Esophagus squamous epithelium (tissue), 5 donors: ENCODE results near the gene UBE2E1. TPM values are rescaled to one million over a fixed set of nuclear protein-coding genes. Genes with fewer than 3 reads are reported as not detected.

Experiments used
- DNase-seq: peaks from one replicate; lab custom pipeline; 2025; lab: John Stamatoyannopoulos, UW
- H3K27ac ChIP-seq, 4 donors: fragments of 200-600 bp; sonication (generic); one replicate each; pipeline ENCODE4 v1.5.1; 2016 to 2019; ENCODE audit warnings: mild to moderate bottlenecking in 1 of 4
- H3K27me3 ChIP-seq, 4 donors: fragments of 200-600 bp; sonication (generic); 1 replicate in 3 of 4; 2 replicates in 1 of 4; pipeline versions ENCODE4 v1.5.1 to v1.6.0; 2017 to 2021; ENCODE audit warnings: antibody characterized with exemption in 1 of 4
- H3K36me3 ChIP-seq, 3 donors: fragments of 200-600 bp; sonication (generic); one replicate each; pipeline ENCODE4 v1.5.1; 2016 to 2019
- H3K4me1 ChIP-seq, 3 donors: fragments of 200-600 bp; sonication (generic); one replicate each; pipeline ENCODE4 v1.5.1; 2017 to 2019
- H3K4me3 ChIP-seq, 4 donors: fragments of 200-600 bp; sonication (generic); 1 replicate in 3 of 4; 2 replicates in 1 of 4; pipeline ENCODE4 v1.5.1; 2016 to 2019; ENCODE audit warnings: mild to moderate bottlenecking in 2 of 4, moderate library complexity in 1 of 4
- H3K9me3 ChIP-seq, 3 donors: fragments of 200-600 bp; sonication (generic); one replicate each; pipeline ENCODE4 v1.5.1; 2016 to 2019
- CTCF ChIP-seq, 6 experiments: fragments of 450-650 bp in 4 of 6; fragments of 200-600 bp in 2 of 6; sonication (generic) in 2 of 6; IDR thresholded peaks; one replicate each; pipeline ENCODE4 v1.5.1; 2016 to 2019; ENCODE audit warnings: antibody characterized with exemption in 6 of 6, mild to moderate bottlenecking in 4 of 6, moderate library complexity in 4 of 6
- POLR2A ChIP-seq, 4 donors: fragments of 450-650 bp; IDR thresholded peaks; one replicate each; pipeline ENCODE4 v1.6.1; 2017; ENCODE audit warnings: antibody characterized with exemption in 4 of 4, mild to moderate bottlenecking in 4 of 4, moderate library complexity in 3 of 4
- WGBS, 2 donors: methylation state at CpG; one replicate each; pipeline ENCODE4 v1.1.5; 2018; 5-methylcytosine and 5-hydroxymethylcytosine counted together
- intact Hi-C: fragments of 100-400 bp; cut with DNase I; formaldehyde crosslinking; loops from one replicate; pipeline ENCODE4 v1.15.0; 2022
- total RNA-seq, 4 donors: library from RNA; depleted of rRNA; stranded (reverse); fragments of >200 nt; gene quantifications; one replicate each; pipeline ENCODE4 v1.1.0, GENCODE V29; 2016
- donor health status: DM: yes; HTN: yes; CAD: no.

UBE2E1 gene
- total RNA-seq, 4 donors from 2014 or later = 83.9 to 115 (median 104) TPM

DNA sequence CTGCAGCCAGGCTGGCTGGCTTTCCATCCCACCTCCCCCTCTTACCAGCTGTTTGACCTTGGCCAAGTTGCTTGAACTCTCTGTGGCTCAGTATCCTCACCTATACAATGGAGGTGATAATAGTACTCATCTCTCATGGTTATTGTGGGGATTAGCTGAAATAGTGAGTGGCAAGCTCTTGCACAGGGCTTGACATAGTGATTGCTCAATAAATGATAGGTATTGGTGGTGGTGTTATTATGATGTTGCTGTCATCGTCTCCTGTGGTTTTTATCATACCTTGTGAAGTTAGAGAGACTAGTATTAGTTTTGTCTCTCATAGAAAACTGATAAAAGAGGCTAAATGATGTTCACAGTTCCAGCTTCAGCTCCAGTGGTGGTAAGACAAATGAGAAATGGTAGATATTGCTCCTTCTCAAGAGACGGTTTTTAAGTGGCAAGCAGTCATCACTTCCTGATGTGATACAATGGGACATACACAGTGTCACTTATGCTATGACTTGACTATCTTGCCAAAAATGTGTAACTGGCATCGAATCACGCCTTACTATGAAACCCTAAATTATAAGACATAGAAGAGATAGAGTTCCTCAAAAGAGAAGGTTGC lies 12.1 kb upstream of the UBE2E1 start:
- intact Hi-C loops = no loop called here
- Histone ChIP-seq H3K27ac (no peak overlapping the region), H3K9me3 (no peaks in the 10 kb centered on the region), H3K36me3 (no peaks in the 10 kb centered on the region), H3K27me3 (no peaks in the 10 kb centered on the region), H3K4me3 (no peak overlapping the region), H3K4me1 (peaks cover 0 to 14% (median 0%) of the 10 kb centered on the region in 3 donors)
- DNase-seq = no peak
- TF ChIP-seq POLR2A (IDR thresholded peaks at IDR 0.05) = no peak
- TF ChIP-seq CTCF (IDR thresholded peaks at IDR 0.05) = no peak
- WGBS, 2 donors = 79 to 83% methylated on average over 4 of the region's 4 CpGs

GRCh38 chr3:23795096-23795495 lies 10.7 kb upstream of the UBE2E1 start:
- Histone ChIP-seq H3K27me3 (no peaks in the 10 kb centered on the region), H3K27ac (no peak overlapping the region), H3K4me3 (no peak overlapping the region), H3K36me3 (no peaks in the 10 kb centered on the region), H3K9me3 (no peaks in the 10 kb centered on the region), H3K4me1 (peaks cover 0 to 14% (median 0%) of the 10 kb centered on the region in 3 donors)
- intact Hi-C loops = no loop called here
- no peak for DNase-seq
- TF ChIP-seq POLR2A (IDR thresholded peaks at IDR 0.05) = no peak
- TF ChIP-seq CTCF (IDR thresholded peaks at IDR 0.05) = no peak

DNA sequence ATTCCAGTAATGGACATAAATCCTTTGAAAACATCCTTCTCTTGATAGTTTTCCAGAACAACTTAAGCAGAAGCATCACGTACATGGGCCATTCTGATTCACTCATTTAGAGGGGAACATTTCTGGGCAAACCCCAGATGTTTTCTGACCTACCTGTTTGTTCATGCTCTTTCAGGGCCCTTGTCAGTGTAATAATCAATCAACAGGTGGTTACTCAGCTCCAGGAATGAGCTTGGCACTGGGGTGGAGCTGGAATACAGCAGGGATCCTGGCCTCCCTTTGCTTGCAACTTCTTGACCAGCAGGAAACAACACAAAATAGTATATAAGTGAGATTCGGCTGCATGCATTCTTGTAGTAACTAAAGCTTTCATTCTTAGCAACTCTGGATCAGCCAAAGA lies 9.2 kb upstream of the UBE2E1 start:
- intact Hi-C loops = no loop called here
- peak overlapping the region in 1 of 4 donors; percentile 57 for H3K27ac ChIP-seq
- H3K9me3 ChIP-seq = no peaks in the 10 kb centered on the region
- H3K27me3 ChIP-seq = no peaks in the 10 kb centered on the region
- TF ChIP-seq CTCF (IDR thresholded peaks at IDR 0.05) (no peak), POLR2A (IDR thresholded peaks at IDR 0.05) (no peak)
- no peak overlapping the region for H3K4me3 ChIP-seq
- H3K4me1 ChIP-seq = peaks cover 0 to 14% (median 0%) of the 10 kb centered on the region in 3 donors
- 43 to 64% methylated on average over 2 of the region's 2 CpGs for WGBS, 2 donors
- H3K36me3 ChIP-seq = no peaks in the 10 kb centered on the region
- DNase-seq = no peak

GRCh38 chr3:23797491-23797890 lies 8.3 kb upstream of the UBE2E1 start:
- Histone ChIP-seq H3K27me3 (no peaks in the 10 kb centered on the region), H3K36me3 (no peaks in the 10 kb centered on the region), H3K27ac (peak overlapping the region in 1 of 4 donors; percentile 57), H3K4me3 (no peak overlapping the region), H3K4me1 (peaks cover 0 to 14% (median 0%) of the 10 kb centered on the region in 3 donors), H3K9me3 (no peaks in the 10 kb centered on the region)
- WGBS, 2 donors = 80 to 82% methylated on average over 4 of the region's 4 CpGs
- TF ChIP-seq POLR2A (IDR thresholded peaks at IDR 0.05) = no peak
- TF ChIP-seq CTCF (IDR thresholded peaks at IDR 0.05) = no peak
- intact Hi-C loops = no loop called here
- DNase-seq = no peak

- H3K36me3 ChIP-seq = no peaks in the 10 kb centered on the region
Observed at GRCh38 chr3:23798456-23798855, 7.3 kb upstream of the UBE2E1 start.

More at GRCh38 chr3:23798456-23798855, 7.3 kb upstream of the UBE2E1 start:
- no peaks in the 10 kb centered on the region for H3K27me3 ChIP-seq
- no peak for DNase-seq
- TF ChIP-seq CTCF (IDR thresholded peaks at IDR 0.05) (no peak), POLR2A (IDR thresholded peaks at IDR 0.05) (no peak)
- WGBS, 2 donors = 72 to 77% methylated on average over 4 of the region's 5 CpGs
- no peaks in the 10 kb centered on the region for H3K9me3 ChIP-seq
- intact Hi-C loops = no loop called here
- H3K4me3 ChIP-seq = no peak overlapping the region
- peaks cover 0 to 14% (median 0%) of the 10 kb centered on the region in 3 donors for H3K4me1 ChIP-seq
- H3K27ac ChIP-seq = no peak overlapping the region
